Lung (tissue), 12 donors: ENCODE measurements around the gene NRXN2. TPM values are rescaled to one million over a fixed set of nuclear protein-coding genes. Genes with fewer than 3 reads are reported as not detected.

ENCODE experiments used
- ATAC-seq: fragments of 200-7000 bp; cut with Tn5 transposase; one replicate; pipeline ENCODE4 v1.9.1; 2020; ENCODE audit warnings: moderate number of reproducible peaks; ENCODE audit not compliant: insufficient read depth, low FRiP score
- DNase-seq, 3 donors: peaks; one replicate each; pipeline ENCODE4 v3.0.0-alpha.2; 2013 to 2017
- H3K27ac ChIP-seq, 2 donors: one replicate each; pipeline ENCODE4 v1.5.1; 2013; ENCODE audit warnings: mild to moderate bottlenecking in 2 of 2, moderate library complexity in 2 of 2, control low read depth in 1 of 2, inconsistent platforms in 1 of 2, low read depth in 1 of 2, low read length in 1 of 2
- H3K27me3 ChIP-seq, 3 donors: one replicate each; pipeline ENCODE4 v1.5.1; 2013; ENCODE audit warnings: low read length in 2 of 3; ENCODE audit not compliant: control insufficient read depth in 3 of 3, insufficient read depth in 3 of 3
- H3K36me3 ChIP-seq, 4 donors: one replicate each; pipeline ENCODE4 v1.5.1; 2013; ENCODE audit warnings: low read length in 4 of 4, mild to moderate bottlenecking in 1 of 4, moderate library complexity in 1 of 4; ENCODE audit not compliant: control insufficient read depth in 4 of 4, insufficient read depth in 4 of 4
- H3K4me1 ChIP-seq, 5 donors: one replicate each; pipeline ENCODE4 v1.5.1; 2013; ENCODE audit warnings: low read length in 5 of 5, mild to moderate bottlenecking in 2 of 5, moderate library complexity in 1 of 5; ENCODE audit not compliant: control insufficient read depth in 5 of 5, insufficient read depth in 5 of 5
- H3K4me3 ChIP-seq: one replicate; pipeline ENCODE4 v1.5.1; 2013; ENCODE audit warnings: mild to moderate bottlenecking, control low read depth, moderate library complexity
- H3K9ac ChIP-seq, 2 donors: one replicate each; pipeline ENCODE4 v1.5.1; 2013; ENCODE audit warnings: low read length in 2 of 2, control low read depth in 1 of 2; ENCODE audit not compliant: insufficient read depth in 1 of 2
- H3K9me3 ChIP-seq, 4 donors: one replicate each; pipeline ENCODE4 v1.5.1; 2013; ENCODE audit warnings: low read length in 3 of 4, mild to moderate bottlenecking in 1 of 4, moderate library complexity in 1 of 4; ENCODE audit not compliant: control insufficient read depth in 4 of 4, insufficient read depth in 3 of 4
- CTCF ChIP-seq: IDR thresholded peaks from 2 replicates; pipeline ENCODE4 v1.5.1; 2012; ENCODE audit warnings: mild to moderate bottlenecking; ENCODE audit errors: control extremely low read depth, extremely low read depth
- WGBS, 2 donors: extraction: QIAGEN DNeasy Blood & Tissue Kit; methylation state at CpG; one replicate each; pipeline ENCODE4 v1.1.7; 2013; 5-methylcytosine and 5-hydroxymethylcytosine counted together
- polyA plus RNA-seq, 2 donors: library from polyadenylated mRNA; stranded (reverse); fragments of 200-250 nt; gene quantifications; one replicate each; pipeline ENCODE4 v1.2.1, GENCODE V29; 2013
- total RNA-seq, 2 donors: library from RNA; depleted of rRNA in 1 of 2; stranded (reverse); fragments of >200 nt in 1 of 2; gene quantifications; one replicate each; pipeline ENCODE4 v1.2.1, GENCODE V29; 2014 to 2021
- donor health status: control.
- donor health status: control.
- donor health status: Bipolar disorder and iron deficiency.
- donor health status: healthy.
- donor health status: DM: yes; HTN: yes; CAD: no.

The NRXN2 gene
- total and polyA plus RNA-seq, 4 donors, result 0.39 to 6.6 (median 1.1) TPM

- Histone ChIP-seq H3K36me3 (no peaks in the 10 kb centered on the region), H3K4me1 (peaks cover 0 to 18% (median 0%) of the 10 kb centered on the region in 5 donors), H3K27me3 (peaks cover 0 to 19% (median 0%) of the 10 kb centered on the region in 3 donors), H3K9ac (no peak overlapping the region), H3K27ac (no peak overlapping the region), H3K9me3 (no peaks in the 10 kb centered on the region), H3K4me3 (no peak overlapping the region)
- no peak for TF ChIP-seq CTCF
- 56 to 58% methylated on average over 6 of the region's 6 CpGs for WGBS, 2 donors
- DNase-seq (no peak), ATAC-seq (no peak)
Measured at GRCh38 chr11:64687204-64687603, 35.8 kb downstream of the NRXN2 start.

GRCh38 chr11:64686466-64687170 lies 36.4 kb downstream of the NRXN2 start:
- Histone ChIP-seq H3K27ac (no peak overlapping the region), H3K4me1 (peaks cover 0 to 18% (median 0%) of the 10 kb centered on the region in 5 donors), H3K4me3 (no peak overlapping the region), H3K27me3 (peaks cover 0 to 14% (median 3%) of the 10 kb centered on the region in 3 donors), H3K36me3 (no peaks in the 10 kb centered on the region), H3K9me3 (no peaks in the 10 kb centered on the region), H3K9ac (no peak overlapping the region)
- ATAC-seq (no peak), DNase-seq (no peak)
- 87% methylated on average over 9 of the region's 9 CpGs for WGBS, 2 donors
- no peak for TF ChIP-seq CTCF

- DNase-seq, result no peak
- ATAC-seq, result no peak
- Histone ChIP-seq H3K27me3 (peaks cover 0 to 15% (median 3%) of the 10 kb centered on the region in 3 donors), H3K27ac (no peak overlapping the region), H3K4me1 (peaks cover 0 to 18% (median 0%) of the 10 kb centered on the region in 5 donors), H3K9me3 (no peaks in the 10 kb centered on the region), H3K9ac (no peak overlapping the region), H3K4me3 (no peak overlapping the region), H3K36me3 (no peaks in the 10 kb centered on the region)
- no peak for TF ChIP-seq CTCF
- 86 to 95% methylated on average over 18 of the region's 18 CpGs for WGBS, 2 donors
Measured at GRCh38 chr11:64685536-64685935, 37.5 kb downstream of the NRXN2 start.

GRCh38 chr11:64684357-64684756 lies 38.6 kb downstream of the NRXN2 start:
- ATAC-seq (no peak), DNase-seq (no peak)
- Histone ChIP-seq H3K27ac (no peak overlapping the region), H3K36me3 (no peaks in the 10 kb centered on the region), H3K27me3 (peaks cover 0 to 15% (median 3%) of the 10 kb centered on the region in 3 donors), H3K4me1 (peaks cover 0 to 18% (median 0%) of the 10 kb centered on the region in 5 donors), H3K9ac (no peak overlapping the region), H3K9me3 (no peaks in the 10 kb centered on the region), H3K4me3 (no peak overlapping the region)
- TF ChIP-seq CTCF, result no peak
- WGBS, 2 donors, result 71 to 74% methylated on average over 8 of the region's 8 CpGs
